T-cell (primary cell): ENCODE results near the gene LRRN4CL. TPM values are rescaled to one million over a fixed set of nuclear protein-coding genes. Genes with fewer than 3 reads are reported as not detected.
A peak's percentile ranks its signal among the peaks of the same experiment; 100 is the strongest.

Source experiments
- ATAC-seq, 4 experiments: fragments of 200-7000 bp in 3 of 4; fragments of 150-1000 bp in 1 of 4; cut with Tn5 transposase; replicated peaks in 1 of 4; 1 replicate in 3 of 4; 2 replicates in 1 of 4; pipeline ENCODE4 v1.10.0; 2021; ENCODE audit warnings: moderate library complexity in 3 of 4, mild to moderate bottlenecking in 2 of 4, moderate number of reproducible peaks in 1 of 4
- CTCF ChIA-PET, 2 donors: fragments of 300-600 bp; sonication (Branson Sonifier 250); formaldehyde crosslinking; loops; one replicate each; lab custom pipeline; 2022; ENCODE audit warnings: antibody characterized with exemption in 2 of 2; lab: Charles Lee
- POLR2A ChIA-PET, 2 donors: fragments of 300-600 bp; sonication (Branson Sonifier 250); formaldehyde crosslinking; loops; one replicate each; lab custom pipeline; 2022; ENCODE audit warnings: antibody characterized with exemption in 2 of 2; lab: Charles Lee
- DNase-seq, 35 experiments: peaks; one replicate each; pipeline versions ENCODE4 v3.0.0 to v3.0.0-alpha.2; 2013 to 2023
- H3K27ac ChIP-seq: one replicate; pipeline ENCODE4 v1.5.1; 2013; ENCODE audit warnings: low read length
- H3K27me3 ChIP-seq, 2 experiments: replicated peaks in 1 of 2; 1 replicate in 1 of 2; 2 replicates in 1 of 2; pipeline versions ENCODE4 v1.6.1 to v1.7.0; 2013; ENCODE audit warnings: low read length in 1 of 2, mixed read lengths in 1 of 2; ENCODE audit not compliant: control insufficient read depth in 2 of 2, insufficient read depth in 2 of 2; ENCODE audit errors: extremely low read depth in 1 of 2
- H3K36me3 ChIP-seq, 2 donors: 1 replicate in 1 of 2; 2 replicates in 1 of 2; pipeline versions ENCODE4 v1.6.1 to v1.7.0; 2013; ENCODE audit warnings: low read length in 1 of 2; ENCODE audit not compliant: control insufficient read depth in 2 of 2, insufficient read depth in 1 of 2; ENCODE audit errors: extremely low read depth in 1 of 2
- H3K4me1 ChIP-seq, 2 experiments: 1 replicate in 1 of 2; 2 replicates in 1 of 2; pipeline versions ENCODE4 v1.6.1 to v1.7.0; 2013; ENCODE audit warnings: low read length in 2 of 2, mixed read lengths in 1 of 2; ENCODE audit not compliant: insufficient read depth in 2 of 2, control insufficient read depth in 1 of 2; ENCODE audit errors: extremely low read depth in 1 of 2
- H3K4me3 ChIP-seq, 2 donors: 1 replicate in 1 of 2; 2 replicates in 1 of 2; pipeline versions ENCODE4 v1.5.1 to v1.7.0; 2013; ENCODE audit warnings: mild to moderate bottlenecking in 2 of 2, low read length in 1 of 2, moderate library complexity in 1 of 2; ENCODE audit not compliant: control insufficient read depth in 1 of 2; ENCODE audit errors: extremely low read depth in 1 of 2
- H3K9me3 ChIP-seq: 2 replicates; pipeline ENCODE4 v1.7.0; 2013
- H3K27ac Mint-ChIP-seq, 2 donors: one replicate each; pipeline ENCODE4 v1.8.0; 2020 to 2021; ENCODE audit warnings: mild to moderate bottlenecking in 2 of 2, mixed read lengths in 2 of 2
- H3K27me3 Mint-ChIP-seq, 2 donors: one replicate each; pipeline ENCODE4 v1.8.0; 2021 to 2022; ENCODE audit warnings: mixed read lengths in 2 of 2
- H3K36me3 Mint-ChIP-seq: one replicate; pipeline ENCODE4 v1.8.0; 2021; ENCODE audit warnings: mixed read lengths
- H3K4me1 Mint-ChIP-seq, 3 donors: one replicate each; pipeline ENCODE4 v1.8.0; 2020 to 2022; ENCODE audit warnings: mixed read lengths in 3 of 3, mild to moderate bottlenecking in 1 of 3
- H3K4me3 Mint-ChIP-seq, 3 donors: one replicate each; pipeline ENCODE4 v1.8.0; 2020 to 2022; ENCODE audit warnings: mild to moderate bottlenecking in 3 of 3, mixed read lengths in 3 of 3, moderate library complexity in 3 of 3
- H3K9me3 Mint-ChIP-seq, 3 donors: one replicate each; pipeline ENCODE4 v1.8.0; 2020 to 2022; ENCODE audit warnings: mixed read lengths in 3 of 3
- WGBS: methylation state at CpG from one replicate; pipeline ENCODE4 v1.1.5; 2013; ENCODE audit warnings: missing lambda C conversion rate; ENCODE audit not compliant: insufficient coverage; 5-methylcytosine and 5-hydroxymethylcytosine counted together
- total RNA-seq, 35 experiments: library from RNA in 6 of 35; stranded (reverse) in 6 of 35; fragments of 120-200 nt in 1 of 35; gene quantifications; one replicate each; pipeline versions ENCODE4 v1.2.1 to v1.2.4 and lab custom pipeline; 2013 to 2026

The LRRN4CL gene
- total RNA-seq, 5 donors from 2014 or later (not counting 1 experiment from before 2014, with no cell fraction given) = 0.14 to 0.29 (median 0.19) TPM; not detected in 1

DNA sequence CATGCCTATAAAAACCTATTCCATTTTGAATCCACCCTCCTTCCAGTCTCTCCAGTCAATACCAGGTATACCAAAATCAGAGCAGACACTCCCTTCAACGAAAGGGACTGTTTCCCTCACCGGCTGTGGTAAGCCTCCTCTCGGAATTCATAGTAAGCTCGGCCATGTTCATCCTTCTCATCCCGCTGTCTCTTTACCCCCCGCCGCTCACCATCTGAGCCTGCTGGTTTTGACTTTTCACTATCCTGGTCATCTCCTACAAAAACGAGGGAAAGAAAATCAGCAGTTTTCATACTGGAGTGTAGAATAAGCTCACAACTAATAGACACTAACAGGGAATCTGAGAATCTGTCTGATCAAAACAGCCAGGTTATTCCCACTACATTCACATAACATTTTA lies 34.8 kb upstream of the LRRN4CL start:
- ATAC-seq (no peak), DNase-seq (no peak)
- H3K9me3 ChIP-seq = no peaks in the 10 kb centered on the region
- Mint-ChIP-seq H3K4me1 (peaks cover 43 to 64% (median 63%) of the 10 kb centered on the region in 3 donors), H3K36me3 (peaks cover 58% of the 10 kb centered on the region), H3K4me3 (peak overlapping the region; percentile 95 to 98 (median 98)), H3K9me3 (no peaks in the 10 kb centered on the region), H3K27ac (peak overlapping the region; percentile 25 to 76), H3K27me3 (no peaks in the 10 kb centered on the region)
- H3K36me3 ChIP-seq = peaks cover 4 to 57% of the 10 kb centered on the region in 2 donors
- peak overlapping the region in 1 of 2 donors; percentile 86 for H3K4me3 ChIP-seq
- ChIA-PET CTCF (interaction anchor here (0.6 to 1.4 kb wide), 2 partner anchors 12 to 22 kb away, joined by 3 to 4 read pairs; no protein-coding TSS in a partner anchor), POLR2A (interaction anchor here (0.7 kb wide), 4 partner anchors 29 to 69 kb away, joined by 3 to 5 read pairs (median 4); partner anchors contain the start of genes C11orf98 (in 1 of the 2) and CSKMT (in 1 of the 2))
- 62% methylated on average over 5 of the region's 8 CpGs for WGBS
- H3K27ac ChIP-seq = no peak overlapping the region
- no peaks in the 10 kb centered on the region for H3K27me3 ChIP-seq
- peaks cover 16 to 21% of the 10 kb centered on the region in 2 experiments for H3K4me1 ChIP-seq

GRCh38 chr11:62721994-62722393 lies 32.7 kb upstream of the LRRN4CL start:
- Mint-ChIP-seq H3K9me3 (no peaks in the 10 kb centered on the region), H3K27me3 (no peaks in the 10 kb centered on the region), H3K4me1 (peaks cover 46 to 67% (median 67%) of the 10 kb centered on the region in 3 donors), H3K36me3 (peaks cover 64% of the 10 kb centered on the region), H3K4me3 (no peak overlapping the region), H3K27ac (peak overlapping the region in 1 of 2 donors; percentile 11)
- Histone ChIP-seq H3K27ac (no peak overlapping the region), H3K36me3 (peaks cover 7 to 79% of the 10 kb centered on the region in 2 donors), H3K9me3 (no peaks in the 10 kb centered on the region), H3K27me3 (no peaks in the 10 kb centered on the region), H3K4me1 (peaks cover 10 to 19% of the 10 kb centered on the region in 2 experiments), H3K4me3 (no peak overlapping the region)
- CTCF ChIA-PET = no interaction called here
- POLR2A ChIA-PET = no interaction called here
- ATAC-seq = no peak
- no CpG with 5 or more reads among the region's 7 CpGs for WGBS
- no peak for DNase-seq

DNA sequence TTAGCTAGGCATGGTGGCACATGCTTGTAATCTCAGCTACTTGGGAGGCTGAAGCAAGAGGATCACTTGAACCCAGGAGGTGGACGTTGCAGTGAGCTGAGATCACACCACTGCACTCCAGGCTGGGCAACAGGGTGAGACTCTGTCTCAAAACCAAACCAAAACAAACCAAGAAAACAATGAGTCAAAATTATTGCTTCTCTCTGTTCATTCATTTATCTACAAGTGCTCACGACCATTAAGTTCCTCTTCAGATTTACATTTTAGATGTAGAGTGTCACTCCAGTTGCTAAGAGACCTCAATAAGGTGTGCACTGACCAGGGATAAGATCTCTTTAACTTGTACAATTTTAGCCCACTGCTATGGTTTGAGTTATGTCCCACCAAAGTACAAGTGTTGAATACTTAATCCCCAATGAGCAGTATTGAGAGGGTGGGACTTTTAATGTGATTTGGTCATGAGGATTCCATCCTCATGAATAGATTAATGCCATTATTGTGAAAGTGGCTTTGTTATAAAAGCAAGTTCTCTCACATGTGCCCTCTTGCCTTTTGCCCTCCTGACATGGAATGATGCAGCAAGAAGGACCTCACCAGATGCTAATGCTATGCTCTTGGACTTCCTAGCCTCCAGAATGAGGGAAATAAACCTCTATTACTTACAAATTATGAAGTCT lies 30.1 kb upstream of the LRRN4CL start:
- no peaks in the 10 kb centered on the region for H3K27me3 ChIP-seq
- no peak for DNase-seq
- peaks cover 34 to 66% (median 61%) of the 10 kb centered on the region in 3 donors for H3K4me1 Mint-ChIP-seq
- H3K9me3 Mint-ChIP-seq = no peaks in the 10 kb centered on the region
- no peaks in the 10 kb centered on the region for H3K27me3 Mint-ChIP-seq
- peak overlapping the region; percentile 16 to 36 for H3K27ac Mint-ChIP-seq
- no peak overlapping the region for H3K27ac ChIP-seq
- ChIA-PET POLR2A (no interaction called here), CTCF (interaction anchor here (0.6 to 0.8 kb wide), 2 partner anchors 8 to 40 kb away, joined by 4 to 9 read pairs; partner anchors contain the start of gene HNRNPUL2 (in 1 of the 2))
- H3K36me3 Mint-ChIP-seq = peaks cover 74% of the 10 kb centered on the region
- peaks cover 2 to 4% of the 10 kb centered on the region in 2 experiments for H3K4me1 ChIP-seq
- H3K9me3 ChIP-seq = no peaks in the 10 kb centered on the region
- H3K4me3 Mint-ChIP-seq = no peak overlapping the region
- no peak for ATAC-seq
- no CpG with 5 or more reads among the region's 2 CpGs for WGBS
- H3K4me3 ChIP-seq = no peak overlapping the region
- H3K36me3 ChIP-seq = peaks cover 15 to 98% of the 10 kb centered on the region in 2 donors

DNA sequence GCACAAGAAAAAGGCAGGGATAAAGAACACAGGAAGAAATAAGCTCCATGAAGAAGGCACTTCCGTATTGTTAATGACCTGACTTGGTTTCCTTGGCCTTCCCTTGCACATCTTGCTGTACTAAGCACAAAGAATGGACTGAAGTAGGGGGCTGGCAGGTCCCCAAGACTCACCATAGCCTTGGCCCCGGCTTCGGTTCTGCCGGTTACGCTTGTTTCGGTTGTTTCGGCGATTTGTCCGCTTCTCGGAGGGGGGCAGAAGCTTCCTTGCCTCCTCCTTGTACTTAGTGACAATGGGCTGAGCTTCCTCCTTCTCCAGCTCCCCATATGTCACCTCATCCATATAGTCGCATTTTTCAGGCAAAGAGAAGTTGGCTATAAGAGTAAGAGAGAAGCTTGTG lies 27.5 kb upstream of the LRRN4CL start:
- CTCF ChIA-PET = no interaction called here
- Histone ChIP-seq H3K4me1 (peaks cover 0 to 2% of the 10 kb centered on the region in 2 experiments), H3K27ac (no peak overlapping the region), H3K9me3 (no peaks in the 10 kb centered on the region), H3K27me3 (no peaks in the 10 kb centered on the region), H3K4me3 (no peak overlapping the region), H3K36me3 (peaks cover 12 to 96% of the 10 kb centered on the region in 2 donors)
- H3K36me3 Mint-ChIP-seq = peaks cover 63% of the 10 kb centered on the region
- H3K4me3 Mint-ChIP-seq = no peak overlapping the region
- peaks cover 36 to 64% (median 58%) of the 10 kb centered on the region in 3 donors for H3K4me1 Mint-ChIP-seq
- H3K27ac Mint-ChIP-seq = no peak overlapping the region
- H3K27me3 Mint-ChIP-seq = no peaks in the 10 kb centered on the region
- H3K9me3 Mint-ChIP-seq = no peaks in the 10 kb centered on the region
- DNase-seq (no peak), ATAC-seq (no peak)
- POLR2A ChIA-PET = interaction anchor here in 1 of 2 donors (1.0 kb wide), 1 partner anchor 23 kb away, joined by 5 read pairs; no protein-coding TSS in a partner anchor
- 98% methylated on average over 10 of the region's 11 CpGs for WGBS

- POLR2A ChIA-PET = interaction anchor here in 1 of 2 donors (1.0 kb wide), 1 partner anchor 23 kb away, joined by 5 read pairs; no protein-coding TSS in a partner anchor
- no peaks in the 10 kb centered on the region for H3K27me3 Mint-ChIP-seq
- WGBS = 40% methylated on average over 1 of the region's 5 CpGs
Observed at GRCh38 chr11:62716206-62716605, 26.9 kb upstream of the LRRN4CL start.

More at GRCh38 chr11:62716206-62716605, 26.9 kb upstream of the LRRN4CL start:
- peaks cover 12 to 95% of the 10 kb centered on the region in 2 donors for H3K36me3 ChIP-seq
- peaks cover 36 to 58% (median 53%) of the 10 kb centered on the region in 3 donors for H3K4me1 Mint-ChIP-seq
- H3K4me3 ChIP-seq = no peak overlapping the region
- no peak for DNase-seq
- H3K27ac Mint-ChIP-seq = peak overlapping the region; percentile 58 to 59
- no peaks in the 10 kb centered on the region for H3K9me3 ChIP-seq
- no peaks in the 10 kb centered on the region for H3K9me3 Mint-ChIP-seq
- peaks cover 57% of the 10 kb centered on the region for H3K36me3 Mint-ChIP-seq
- H3K4me3 Mint-ChIP-seq = no peak overlapping the region
- no peak for ATAC-seq
- CTCF ChIA-PET = interaction anchor here in 1 of 2 donors (0.7 kb wide), 1 partner anchor 1589 kb away, joined by 4 read pairs; the partner anchor contains the start of gene ESRRA
- H3K4me1 ChIP-seq = peaks cover 0 to 2% of the 10 kb centered on the region in 2 experiments
- no peaks in the 10 kb centered on the region for H3K27me3 ChIP-seq
- H3K27ac ChIP-seq = no peak overlapping the region
